ENCODE data around the gene CYP11A1. TPM values are rescaled to one million over a fixed set of nuclear protein-coding genes. Genes with fewer than 3 reads are reported as not detected.
"Not testable (repeated sequence)": the region's sequence is repeated elsewhere in the genome, so short reads cannot be mapped to it uniquely, and the experiment has no call there.

Gene CYP11A1
- total RNA-seq, 1 donor = 0.86 TPM

DNA sequence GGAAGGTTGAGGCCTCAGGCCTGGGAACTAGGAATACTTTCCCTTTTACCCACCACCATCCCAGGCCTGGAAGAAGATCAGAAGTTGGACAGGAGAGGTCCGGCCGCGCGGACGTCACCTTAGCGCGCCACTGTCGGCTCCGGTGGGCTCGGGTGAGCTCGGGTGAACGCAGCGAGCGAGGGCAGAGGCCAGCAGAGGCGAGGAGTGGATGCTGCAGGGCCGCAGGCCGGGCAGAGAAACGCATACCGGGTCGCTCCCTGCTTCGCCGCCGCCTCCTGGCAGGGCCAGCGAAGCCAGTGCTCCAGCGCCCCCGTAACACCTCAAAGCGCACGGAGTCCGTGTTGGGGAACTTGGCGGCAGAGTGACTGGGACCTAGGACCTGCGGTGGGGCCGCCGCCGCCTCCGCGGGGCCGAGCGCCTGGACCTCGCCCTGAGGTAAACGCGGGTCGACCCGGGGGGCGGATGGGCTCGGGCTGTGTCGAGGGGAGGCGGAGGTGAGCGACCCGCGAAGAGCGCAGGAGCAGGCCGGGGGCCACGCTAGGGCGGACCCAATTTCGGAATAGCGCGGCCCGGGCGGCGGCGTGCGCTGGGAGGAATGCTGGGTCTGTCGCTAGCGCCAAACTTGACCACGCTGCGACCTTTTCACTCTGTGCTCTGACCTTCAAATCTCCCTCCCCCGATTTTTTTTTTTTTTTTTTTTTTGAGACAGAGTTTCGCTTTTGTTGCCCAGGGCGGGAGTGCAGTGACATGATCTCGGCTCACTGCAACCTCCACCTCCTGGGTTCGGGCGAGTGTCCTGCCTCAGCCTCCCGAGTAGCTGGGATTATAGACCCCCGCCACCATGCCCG, 1.6 kb downstream of the CYP11A1 start:
- H3K4me3 ChIP-seq (ENCODE audit: low read depth, low read length) = peak overlapping the region; percentile 60
- DNase-seq (ENCODE audit: low read depth) = peak; percentile 71
- TF ChIP-seq, protein P1, sequence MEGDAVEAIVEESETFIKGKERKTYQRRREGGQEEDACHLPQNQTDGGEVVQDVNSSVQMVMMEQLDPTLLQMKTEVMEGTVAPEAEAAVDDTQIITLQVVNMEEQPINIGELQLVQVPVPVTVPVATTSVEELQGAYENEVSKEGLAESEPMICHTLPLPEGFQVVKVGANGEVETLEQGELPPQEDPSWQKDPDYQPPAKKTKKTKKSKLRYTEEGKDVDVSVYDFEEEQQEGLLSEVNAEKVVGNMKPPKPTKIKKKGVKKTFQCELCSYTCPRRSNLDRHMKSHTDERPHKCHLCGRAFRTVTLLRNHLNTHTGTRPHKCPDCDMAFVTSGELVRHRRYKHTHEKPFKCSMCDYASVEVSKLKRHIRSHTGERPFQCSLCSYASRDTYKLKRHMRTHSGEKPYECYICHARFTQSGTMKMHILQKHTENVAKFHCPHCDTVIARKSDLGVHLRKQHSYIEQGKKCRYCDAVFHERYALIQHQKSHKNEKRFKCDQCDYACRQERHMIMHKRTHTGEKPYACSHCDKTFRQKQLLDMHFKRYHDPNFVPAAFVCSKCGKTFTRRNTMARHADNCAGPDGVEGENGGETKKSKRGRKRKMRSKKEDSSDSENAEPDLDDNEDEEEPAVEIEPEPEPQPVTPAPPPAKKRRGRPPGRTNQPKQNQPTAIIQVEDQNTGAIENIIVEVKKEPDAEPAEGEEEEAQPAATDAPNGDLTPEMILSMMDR (IDR thresholded peaks at IDR 0.05; ENCODE audit: insufficient read depth, low read depth, low read length) = no peak

GRCh38 chr15:74364936-74365597, 2.4 kb downstream of the CYP11A1 start:
- H3K4me3 ChIP-seq (ENCODE audit: low read depth, low read length) = peak overlapping the region; percentile 60
- DNase-seq (ENCODE audit: low read depth) = no peak
- TF ChIP-seq, protein P1 (IDR thresholded peaks at IDR 0.05; ENCODE audit: insufficient read depth, low read depth, low read length) = no peak

GRCh38 chr15:74362482-74362881, 5.0 kb downstream of the CYP11A1 start:
- TF ChIP-seq, protein P1 (IDR thresholded peaks at IDR 0.05; ENCODE audit: insufficient read depth, low read depth, low read length) = no peak
- no peak overlapping the region for H3K4me3 ChIP-seq (ENCODE audit: low read depth, low read length)
- DNase-seq (ENCODE audit: low read depth) = no peak

DNA sequence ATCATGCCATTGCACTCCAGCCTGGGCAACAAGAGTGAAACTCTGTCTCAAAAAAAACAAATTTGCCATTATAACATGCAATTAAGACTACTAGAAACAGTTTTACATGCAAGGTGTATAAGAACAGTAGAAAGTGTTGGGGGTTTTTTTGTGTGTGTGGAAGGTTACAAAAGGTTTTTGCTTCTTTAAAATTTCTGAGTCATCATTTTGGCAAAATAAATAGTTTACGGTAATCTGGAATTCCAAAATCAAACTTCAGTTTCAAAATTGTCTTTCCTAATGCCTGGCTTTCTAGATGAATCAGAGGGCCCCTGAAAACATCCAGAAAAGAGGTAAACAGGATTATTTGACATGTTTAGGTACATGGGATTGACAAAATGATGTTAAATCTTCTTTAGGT, 6.6 kb downstream of the CYP11A1 start:
- not testable (repeated sequence) for DNase-seq (ENCODE audit: low read depth); H3K4me3 ChIP-seq (ENCODE audit: low read depth, low read length)

GRCh38 chr15:74359376-74359775, 8.1 kb downstream of the CYP11A1 start:
- DNase-seq (ENCODE audit: low read depth); H3K4me3 ChIP-seq (ENCODE audit: low read depth, low read length): not testable (repeated sequence)

- not testable (repeated sequence) for H3K4me3 ChIP-seq (ENCODE audit: low read depth, low read length)
- DNase-seq (ENCODE audit: low read depth) = peak; percentile 55
These were observed 9.9 kb downstream of the CYP11A1 start for GRCh38 chr15:74357514-74357913.

DNA sequence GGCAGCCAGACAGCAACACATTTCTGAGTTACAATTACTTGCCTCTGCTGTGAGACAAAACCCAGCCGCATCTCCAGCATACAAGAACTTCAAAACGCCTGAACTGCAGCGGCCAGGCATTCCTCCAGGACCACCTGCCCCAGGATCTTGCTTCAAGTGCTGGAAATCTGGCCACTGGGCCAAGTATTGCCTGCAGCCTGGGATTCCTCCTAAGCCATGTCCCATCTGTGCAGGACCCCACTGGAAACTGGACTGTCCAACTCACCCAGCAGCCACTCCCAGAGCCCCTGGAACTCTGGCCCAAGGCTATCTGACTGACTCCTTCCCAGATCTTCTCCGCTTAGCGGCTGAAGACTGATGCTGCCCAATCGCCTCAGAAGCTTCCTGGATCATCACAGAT, 11.4 kb downstream of the CYP11A1 start:
- DNase-seq (ENCODE audit: low read depth); H3K4me3 ChIP-seq (ENCODE audit: low read depth, low read length): not testable (repeated sequence)

DNA sequence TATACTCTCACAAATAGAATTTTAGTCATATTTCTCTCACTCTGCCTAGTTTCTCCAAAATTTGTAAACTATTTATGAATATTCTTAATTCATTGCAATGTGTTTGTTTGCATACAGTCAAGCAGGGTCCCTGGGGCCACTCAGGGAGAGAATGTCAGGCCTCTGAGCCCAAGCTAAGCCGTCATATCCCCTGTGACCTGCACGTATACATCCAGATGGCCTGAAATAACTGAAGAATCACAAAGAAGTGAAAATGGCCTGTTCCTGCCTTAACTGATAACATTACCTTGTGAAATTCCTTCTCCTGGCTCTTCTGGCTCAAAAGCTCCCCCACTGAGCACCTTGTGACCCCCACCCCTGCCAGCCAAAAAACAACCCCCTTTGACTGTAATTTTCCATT, 13.5 kb downstream of the CYP11A1 start:
- DNase-seq (ENCODE audit: low read depth); H3K4me3 ChIP-seq (ENCODE audit: low read depth, low read length): not testable (repeated sequence)

GRCh38 chr15:74352393-74352910, 15.0 kb downstream of the CYP11A1 start:
- TF ChIP-seq, protein P1 (IDR thresholded peaks at IDR 0.05; ENCODE audit: insufficient read depth, low read depth, low read length) = no peak
- DNase-seq (ENCODE audit: low read depth) = no peak
- H3K4me3 ChIP-seq (ENCODE audit: low read depth, low read length) = no peak overlapping the region

Data from fibroblast of villous mesenchyme (primary cell).